Measurements from ENCODE around the gene SCAP. TPM values are rescaled to one million over a fixed set of nuclear protein-coding genes. Genes with fewer than 3 reads are reported as not detected.

The SCAP gene
- total and polyA plus RNA-seq, 2 of the 13 experiments (the other 11 are each of a cell fraction or from before 2014, with no cell fraction given) = 40.4 to 53.3 TPM

- TF ChIP-seq ZNF879 (CRISPR knock-in tag; IDR thresholded peaks at IDR 0.05) (no peak), PRMT3 (CRISPR knock-in tag; IDR thresholded peaks at IDR 0.05; ENCODE audit: borderline replicate concordance, low read depth) (no peak), ZBTB8A (CRISPR knock-in tag; IDR thresholded peaks at IDR 0.05; ENCODE audit: borderline replicate concordance, low read depth) (no peak), SYNCRIP (IDR thresholded peaks at IDR 0.05; ENCODE audit: insufficient read depth, low read depth, low read length) (no peak), ZNF253 (CRISPR knock-in tag; IDR thresholded peaks at IDR 0.05; ENCODE audit: borderline replicate concordance) (no peak), MTF1 (CRISPR knock-in tag; IDR thresholded peaks at IDR 0.05) (no peak), ZSCAN29 (CRISPR knock-in tag; conservative IDR thresholded peaks at IDR 0.05) (no peak), CREM (IDR thresholded peaks at IDR 0.05) (no peak), CREM (CRISPR knock-in tag; IDR thresholded peaks at IDR 0.05) (no peak), ZNF597 (CRISPR knock-in tag; IDR thresholded peaks at IDR 0.05) (no peak), ZNF224 (CRISPR knock-in tag; IDR thresholded peaks at IDR 0.05) (0 out of 2 replicates have a peak, but pooled peaks have one; percentile 36), ZNF143 (CRISPR knock-in tag; IDR thresholded peaks at IDR 0.05) (no peak), ZBED4 (CRISPR knock-in tag; IDR thresholded peaks at IDR 0.05; ENCODE audit: borderline replicate concordance) (no peak), STAG1 (CRISPR knock-in tag; IDR thresholded peaks at IDR 0.05) (peak; percentile 98), GPN1 (CRISPR knock-in tag; IDR thresholded peaks at IDR 0.05; ENCODE audit: borderline replicate concordance) (no peak), NKX3-1 (CRISPR knock-in tag; IDR thresholded peaks at IDR 0.05) (no peak), BATF2 (CRISPR knock-in tag; IDR thresholded peaks at IDR 0.05) (no peak), TGIF2 (CRISPR knock-in tag; IDR thresholded peaks at IDR 0.05) (peak; percentile 74; the same call in 1 of the 2 replicates), ZNF3 (CRISPR knock-in tag; IDR thresholded peaks at IDR 0.05) (no peak), ZNF792 (CRISPR knock-in tag; IDR thresholded peaks at IDR 0.05) (0 out of 2 replicates have a peak, but pooled peaks have one; percentile 36), DBP (CRISPR knock-in tag; IDR thresholded peaks at IDR 0.05; ENCODE audit: not compliant biosample characterization) (no peak), MED13 (CRISPR knock-in tag; IDR thresholded peaks at IDR 0.05) (no peak), TOE1 (CRISPR knock-in tag; IDR thresholded peaks at IDR 0.05) (no peak)
These were observed 46.6 kb upstream of the SCAP start (continued) for GRCh38 chr3:47522082-47522987.

Data from HepG2 (cell line).